GM13976 (cell line): ENCODE results near the gene DNAJB6.

Source experiments
- DNase-seq: peaks from one replicate; pipeline ENCODE4 v3.0.0; 2012; ENCODE audit warnings: low spot score
- in situ Hi-C: fragments of 300-500 bp; cut with MboI; formaldehyde crosslinking; loops from one replicate; pipeline ENCODE4 v1.12.0; 2022; ENCODE audit warnings: low sequenced_read_pairs, mixed read lengths, inconsistent platforms; ENCODE audit not compliant: unreplicated experiment
- TF ChIP-seq, protein P1 (sequence below): IDR thresholded peaks from 2 replicates; pipeline ENCODE4 v1.5.1; 2012; ENCODE audit warnings: borderline replicate concordance, mild to moderate bottlenecking; ENCODE audit not compliant: insufficient read depth; ENCODE audit errors: extremely low read depth, missing control alignments, control extremely low read depth

The DNAJB6 gene

DNA sequence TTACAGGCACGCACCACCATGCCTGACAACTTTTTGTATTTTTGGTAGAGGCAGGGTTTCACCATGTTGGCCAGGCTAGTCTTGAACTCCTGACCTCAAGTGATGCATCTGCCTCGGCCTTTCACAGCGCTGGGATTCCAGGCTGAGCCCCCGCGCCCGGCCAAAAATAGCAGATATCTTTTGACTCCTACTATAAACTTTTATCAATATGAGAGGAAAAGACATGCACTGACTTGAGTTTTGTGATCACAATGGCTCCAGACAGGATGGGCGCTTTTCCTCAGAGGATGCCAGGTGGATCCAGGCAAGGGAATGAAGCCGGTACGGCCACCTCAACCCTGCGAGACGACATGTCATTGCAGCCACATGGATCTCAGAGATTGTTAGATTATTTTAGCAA is 123.9 kb downstream of the DNAJB6 start:
- in situ Hi-C loops = no loop called here
- TF ChIP-seq, protein P1, sequence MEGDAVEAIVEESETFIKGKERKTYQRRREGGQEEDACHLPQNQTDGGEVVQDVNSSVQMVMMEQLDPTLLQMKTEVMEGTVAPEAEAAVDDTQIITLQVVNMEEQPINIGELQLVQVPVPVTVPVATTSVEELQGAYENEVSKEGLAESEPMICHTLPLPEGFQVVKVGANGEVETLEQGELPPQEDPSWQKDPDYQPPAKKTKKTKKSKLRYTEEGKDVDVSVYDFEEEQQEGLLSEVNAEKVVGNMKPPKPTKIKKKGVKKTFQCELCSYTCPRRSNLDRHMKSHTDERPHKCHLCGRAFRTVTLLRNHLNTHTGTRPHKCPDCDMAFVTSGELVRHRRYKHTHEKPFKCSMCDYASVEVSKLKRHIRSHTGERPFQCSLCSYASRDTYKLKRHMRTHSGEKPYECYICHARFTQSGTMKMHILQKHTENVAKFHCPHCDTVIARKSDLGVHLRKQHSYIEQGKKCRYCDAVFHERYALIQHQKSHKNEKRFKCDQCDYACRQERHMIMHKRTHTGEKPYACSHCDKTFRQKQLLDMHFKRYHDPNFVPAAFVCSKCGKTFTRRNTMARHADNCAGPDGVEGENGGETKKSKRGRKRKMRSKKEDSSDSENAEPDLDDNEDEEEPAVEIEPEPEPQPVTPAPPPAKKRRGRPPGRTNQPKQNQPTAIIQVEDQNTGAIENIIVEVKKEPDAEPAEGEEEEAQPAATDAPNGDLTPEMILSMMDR = no peak
- no peak for DNase-seq

DNA sequence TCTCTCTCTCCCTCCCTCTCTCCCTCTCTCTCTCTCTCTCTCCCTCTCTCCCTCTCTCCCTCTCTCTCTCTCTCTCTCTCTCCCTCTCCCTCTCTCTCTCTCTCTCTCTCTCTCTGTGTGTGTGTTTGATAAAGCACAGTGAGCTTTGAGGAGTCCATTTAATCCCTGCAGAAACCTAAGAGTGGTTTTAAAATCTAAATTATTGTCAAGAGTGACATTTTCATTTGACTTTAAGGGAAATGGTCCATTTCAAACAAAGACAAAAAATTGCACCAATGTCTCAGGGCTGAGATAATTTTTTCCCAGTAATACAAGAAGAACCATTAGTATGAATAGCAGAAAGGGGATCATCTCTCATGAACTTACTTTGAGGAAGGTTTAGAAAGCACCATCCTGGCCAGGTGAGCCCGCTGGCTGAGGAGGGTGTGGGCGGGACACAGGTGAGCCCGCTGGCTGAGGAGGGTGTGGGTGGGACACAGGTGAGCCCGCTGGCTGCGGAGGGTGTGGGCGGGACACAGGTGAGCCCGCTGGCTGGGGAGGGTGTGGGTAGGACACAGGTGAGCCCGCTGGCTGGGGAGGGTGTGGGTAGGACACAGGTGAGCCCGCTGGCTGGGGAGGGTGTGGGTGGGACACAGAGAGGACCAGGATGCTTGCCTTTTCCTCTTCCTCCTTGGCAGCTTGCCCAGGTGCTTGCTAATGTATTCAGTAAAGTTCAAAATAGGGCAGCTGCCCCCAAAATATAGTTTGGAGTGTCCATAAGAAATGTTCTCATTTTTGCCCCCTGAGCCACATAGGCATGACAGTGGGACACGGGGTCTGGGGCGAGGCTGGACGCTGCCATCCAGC is 125.0 kb downstream of the DNAJB6 start:
- TF ChIP-seq, protein P1 = no peak
- in situ Hi-C loops = no loop called here
- no peak for DNase-seq

DNA sequence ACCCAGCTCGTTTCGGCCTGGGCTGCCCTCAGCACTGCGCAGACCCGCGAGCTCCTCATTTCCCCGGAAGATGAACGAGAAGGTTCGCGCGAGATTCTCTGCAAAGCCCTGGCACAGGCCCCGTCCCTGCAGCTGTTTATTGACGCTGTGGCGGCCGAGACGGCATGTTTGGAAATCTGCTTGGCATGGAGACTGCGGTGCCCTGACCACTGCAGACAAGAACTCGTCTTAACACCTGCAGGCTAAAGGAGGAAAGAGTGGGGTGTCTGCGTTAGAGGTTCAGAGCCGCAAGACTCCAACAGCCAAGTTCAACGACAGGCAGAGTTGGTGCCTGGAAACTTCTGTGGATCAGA is 125.6 kb downstream of the DNAJB6 start:
- in situ Hi-C loops = no loop called here
- no peak for DNase-seq

DNA sequence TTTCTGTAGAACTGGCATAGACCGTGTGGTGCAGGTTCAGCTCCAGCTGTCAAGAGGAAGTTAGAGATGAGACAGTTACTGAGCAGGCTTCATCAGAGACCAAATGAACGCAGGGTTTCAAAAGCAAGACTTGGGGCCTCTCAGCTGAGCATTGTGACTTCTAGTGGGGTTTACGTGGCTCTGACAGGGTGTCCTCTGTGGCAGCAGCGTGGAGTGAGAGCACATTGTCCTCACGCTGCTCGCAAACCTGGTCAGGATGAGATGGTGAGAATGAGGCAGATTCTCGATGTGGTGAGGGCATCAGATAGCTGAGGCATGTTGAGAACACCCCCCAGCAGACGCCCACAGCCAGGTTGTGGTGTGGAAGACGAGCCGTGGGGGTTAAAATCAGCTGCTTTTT is 126.0 kb downstream of the DNAJB6 start:
- in situ Hi-C loops = no loop called here
- DNase-seq = no peak
- TF ChIP-seq, protein P1 = no peak

More for the DNA sequence above, 125.6 kb downstream of the DNAJB6 start:
- TF ChIP-seq, protein P1 = no peak

DNA sequence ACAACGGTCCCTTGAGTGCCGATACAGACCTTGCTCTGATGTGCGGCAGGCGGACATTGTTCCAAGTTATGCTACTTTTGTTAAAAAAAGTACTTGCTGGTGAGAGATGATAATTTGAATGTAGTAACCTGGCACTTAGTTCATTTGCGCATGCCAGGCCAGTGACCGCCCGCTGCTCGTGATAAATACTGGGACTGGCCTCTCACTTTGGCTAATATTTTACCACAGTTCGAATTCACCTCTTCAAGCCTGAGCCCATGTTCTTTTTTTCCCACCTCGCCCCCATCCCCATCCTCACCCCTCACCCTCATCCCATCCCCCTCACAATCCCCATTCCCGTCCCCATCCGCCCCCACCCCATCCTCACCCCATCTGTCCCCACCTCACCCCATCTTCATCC is 126.4 kb downstream of the DNAJB6 start:
- TF ChIP-seq, protein P1 = no peak
- in situ Hi-C loops = no loop called here
- no peak for DNase-seq

DNA sequence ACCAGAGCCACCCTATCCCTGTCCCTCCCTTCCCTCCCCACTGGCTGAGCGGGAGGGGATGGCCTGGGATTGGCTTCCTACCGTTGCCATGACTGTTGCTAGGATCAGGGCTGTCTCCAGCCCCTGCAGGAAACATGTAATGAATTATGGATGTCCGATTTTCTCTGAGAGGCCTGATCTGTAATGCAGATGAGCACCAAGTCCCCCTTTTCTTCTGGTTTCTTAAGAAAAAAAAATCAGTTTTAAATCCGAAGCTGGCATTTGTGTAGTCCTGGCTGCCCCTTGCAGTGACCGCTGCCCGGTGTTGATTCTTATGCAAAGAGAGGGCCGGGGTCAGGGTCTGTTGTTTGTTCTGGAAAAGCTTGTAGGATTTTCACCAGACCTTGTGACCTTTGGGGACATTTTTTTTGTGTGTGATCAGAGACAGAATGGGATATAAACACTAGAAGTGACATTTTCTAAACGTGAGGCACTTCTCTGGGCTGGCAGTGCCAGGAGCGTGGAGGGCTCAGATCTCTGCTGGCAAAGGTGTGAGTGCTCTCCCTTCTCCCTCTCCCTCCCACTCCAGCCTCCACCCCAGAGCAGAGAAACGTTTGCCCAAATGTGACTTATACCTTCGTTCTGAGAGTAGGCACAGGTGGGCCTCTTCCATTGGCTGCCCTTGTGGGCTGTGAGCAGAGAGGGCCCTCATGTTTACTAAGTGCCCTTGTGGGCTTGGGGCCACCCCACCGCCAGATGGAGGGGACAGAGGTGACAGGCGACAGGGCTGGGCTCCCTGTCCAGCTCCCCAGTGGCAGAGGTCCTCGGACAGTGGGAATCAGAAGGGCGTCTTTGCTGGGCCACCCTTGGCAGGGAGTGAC is 127.5 kb downstream of the DNAJB6 start:
- DNase-seq = no peak
- TF ChIP-seq, protein P1 = no peak
- in situ Hi-C loops = no loop called here
